Non-pigmented ciliary epithelial cell (primary cell): Measurements from ENCODE around the gene SF3B5.
"Not testable (repeated sequence)": the region's sequence is repeated elsewhere in the genome, so short reads cannot be mapped to it uniquely, and the experiment has no call there.

Experiments used
- DNase-seq: peaks from one replicate; pipeline ENCODE4 v3.0.0-alpha.2; 2010; ENCODE audit warnings: low read depth

The SF3B5 gene

DNA sequence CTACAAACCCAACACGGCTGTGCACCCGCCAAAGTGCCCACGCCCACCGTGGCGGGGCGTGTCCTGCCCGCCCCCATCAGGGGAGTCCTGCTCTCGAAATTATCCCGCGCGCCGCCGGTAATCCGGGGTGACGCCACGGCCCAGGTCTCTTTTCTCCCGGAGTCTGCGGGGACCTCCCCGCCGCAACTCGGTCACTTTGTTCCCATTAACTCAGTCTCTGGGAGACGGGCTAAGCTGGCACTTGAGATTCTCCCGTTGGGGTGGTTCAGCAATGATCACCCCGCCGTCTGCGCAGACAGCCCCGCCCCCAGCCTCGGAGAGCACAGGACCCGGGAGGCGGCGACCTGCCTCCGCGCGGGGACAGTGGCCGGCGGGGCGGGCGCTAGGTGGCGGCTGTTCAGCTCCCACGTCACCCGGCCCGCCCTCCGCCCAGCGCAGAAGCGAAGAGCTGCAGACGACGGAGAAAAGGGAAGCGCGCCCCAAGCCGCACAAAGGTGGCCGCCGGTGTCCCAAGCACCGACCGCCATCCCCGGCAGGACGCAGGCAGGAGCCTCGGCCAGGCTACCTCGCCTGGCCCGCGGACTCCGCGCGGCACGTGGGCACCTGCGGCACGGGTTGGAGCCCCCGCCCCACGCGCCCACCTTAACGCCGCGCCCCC is 31.5 kb downstream of the SF3B5 start:
- DNase-seq = no peak

DNA sequence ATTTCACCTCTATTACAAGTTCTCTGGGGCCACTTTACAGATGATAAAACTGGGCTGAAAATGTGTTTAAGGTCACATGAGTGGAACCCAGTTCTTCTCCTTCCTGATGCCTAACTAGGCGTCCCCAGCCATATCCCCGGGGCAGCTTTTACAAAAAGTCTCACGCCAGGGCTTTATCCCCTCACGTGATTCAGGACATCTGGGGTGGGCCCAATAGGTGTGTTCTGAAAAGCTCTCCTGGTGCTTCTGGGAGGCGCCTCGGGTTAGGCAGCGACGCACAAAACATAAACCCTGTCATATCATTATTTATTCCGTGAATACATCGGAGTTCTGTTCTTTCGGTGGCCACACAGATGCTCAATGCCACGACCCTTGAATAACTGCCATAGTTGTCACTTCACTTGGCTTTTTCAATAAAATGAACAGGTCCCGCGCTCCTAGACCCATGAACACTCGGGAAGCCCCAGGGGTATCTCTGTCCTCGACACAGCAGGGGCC is 32.1 kb downstream of the SF3B5 start:
- no peak for DNase-seq

DNA sequence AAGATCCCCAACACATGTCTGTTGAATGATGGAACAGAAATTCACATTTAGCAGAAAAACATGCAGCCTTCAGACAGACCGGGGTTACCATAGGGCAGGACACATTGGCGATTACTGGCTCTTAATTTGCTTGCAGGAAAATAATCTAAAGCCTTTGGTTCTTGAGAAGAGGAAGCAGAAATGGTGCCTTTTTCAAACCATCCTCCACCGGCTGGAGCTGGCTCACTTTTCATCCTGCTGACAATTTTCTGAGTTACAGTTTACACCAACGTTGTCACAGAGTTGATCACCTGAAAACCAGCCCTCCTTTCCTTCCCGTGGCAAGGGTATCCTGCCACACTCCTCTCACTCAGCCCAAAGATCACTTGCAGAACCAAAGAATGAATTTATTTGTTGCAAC is 32.6 kb downstream of the SF3B5 start:
- DNase-seq = no peak

DNA sequence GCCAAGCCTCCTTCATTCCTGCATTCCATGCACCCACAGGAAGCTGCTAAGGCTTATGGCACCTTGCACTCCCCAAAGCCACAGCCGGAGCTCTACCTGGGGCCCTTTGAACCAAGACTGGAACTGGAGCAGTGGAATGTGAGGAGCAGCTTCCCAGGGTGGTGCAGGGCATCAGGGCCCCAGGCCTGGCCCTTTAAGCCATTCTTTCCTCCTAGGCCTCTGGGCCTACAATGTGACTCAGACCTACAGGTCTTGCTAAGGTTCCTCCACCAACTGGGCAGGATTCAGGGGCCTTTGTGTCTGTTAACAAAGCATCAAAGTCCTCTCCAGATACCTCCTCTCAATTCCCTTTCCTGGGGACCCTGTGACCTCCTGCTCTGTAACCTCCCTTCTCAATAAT is 36.2 kb downstream of the SF3B5 start:
- no peak for DNase-seq

DNA sequence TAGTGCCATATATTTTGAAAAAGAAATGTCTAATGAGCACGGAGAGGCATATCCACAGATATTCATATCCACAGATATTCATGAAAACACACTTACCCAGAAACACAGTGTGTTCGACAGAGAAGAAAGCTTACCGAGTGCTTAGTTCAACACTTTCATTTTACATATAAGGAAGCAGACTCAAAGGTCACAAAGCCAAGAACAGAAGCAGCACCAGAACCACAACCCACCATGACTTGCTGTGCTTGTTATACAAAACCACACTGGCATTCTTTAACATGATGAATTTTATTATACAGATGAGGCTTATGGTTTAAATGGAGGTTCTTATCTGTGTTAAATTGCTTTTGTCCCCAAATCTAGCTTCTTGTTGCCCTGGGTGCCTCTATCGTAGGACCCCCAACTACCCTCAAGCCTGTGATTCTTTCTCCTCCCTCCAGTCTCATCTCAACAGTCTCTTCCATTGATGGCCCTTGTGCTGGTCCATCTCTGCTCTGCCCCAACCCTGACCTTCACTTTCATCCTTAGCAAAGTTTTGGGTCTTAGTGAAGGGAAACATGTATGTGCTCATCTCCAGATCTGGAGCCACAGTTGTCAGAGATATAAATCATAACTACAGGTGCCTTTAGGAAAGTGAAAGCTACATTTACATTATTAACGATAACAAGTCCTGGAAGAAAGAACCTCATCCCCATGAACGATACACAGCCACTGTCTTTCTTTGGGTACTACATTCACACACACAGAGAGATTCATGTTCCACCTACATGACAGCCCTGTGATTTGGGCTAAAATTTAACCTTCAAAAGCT is 40.0 kb downstream of the SF3B5 start:
- DNase-seq = no peak

DNA sequence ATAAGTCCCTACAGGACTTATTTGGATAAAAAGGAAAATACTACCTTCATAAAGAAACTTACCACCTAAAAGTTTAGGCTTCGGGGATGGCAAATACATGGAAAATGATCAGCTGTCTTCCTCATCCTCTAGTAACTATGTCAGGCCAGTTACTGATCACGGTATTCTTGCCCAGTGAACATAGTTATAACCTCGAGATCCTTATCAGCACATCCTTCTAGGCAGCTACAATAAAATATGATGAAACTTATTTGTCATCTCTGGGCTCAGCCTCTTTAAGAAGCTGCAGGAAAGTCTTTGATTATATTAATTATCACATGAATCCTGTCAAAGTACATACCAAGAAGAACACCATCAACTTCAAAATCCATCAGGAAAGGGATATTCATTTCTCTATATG is 41.8 kb downstream of the SF3B5 start:
- DNase-seq = no peak

DNA sequence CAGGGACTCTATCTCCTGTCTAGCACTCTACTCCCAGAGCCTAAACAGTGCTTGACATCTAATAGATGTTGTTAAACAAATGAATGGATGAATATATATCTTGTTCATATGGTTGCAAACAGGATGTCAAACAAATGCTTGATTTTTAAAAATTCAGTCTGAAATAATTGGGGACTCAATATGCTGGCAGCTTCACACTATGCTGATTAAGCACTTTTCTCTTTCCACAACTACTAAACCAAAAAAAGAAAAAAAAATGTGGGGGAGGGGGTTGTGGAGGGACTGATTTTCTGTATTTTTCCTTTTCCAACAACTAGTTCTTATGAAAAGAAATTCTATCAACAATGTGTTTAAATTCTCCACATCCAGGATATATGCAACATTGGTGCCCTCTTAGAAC is 42.9 kb downstream of the SF3B5 start:
- no peak for DNase-seq

DNA sequence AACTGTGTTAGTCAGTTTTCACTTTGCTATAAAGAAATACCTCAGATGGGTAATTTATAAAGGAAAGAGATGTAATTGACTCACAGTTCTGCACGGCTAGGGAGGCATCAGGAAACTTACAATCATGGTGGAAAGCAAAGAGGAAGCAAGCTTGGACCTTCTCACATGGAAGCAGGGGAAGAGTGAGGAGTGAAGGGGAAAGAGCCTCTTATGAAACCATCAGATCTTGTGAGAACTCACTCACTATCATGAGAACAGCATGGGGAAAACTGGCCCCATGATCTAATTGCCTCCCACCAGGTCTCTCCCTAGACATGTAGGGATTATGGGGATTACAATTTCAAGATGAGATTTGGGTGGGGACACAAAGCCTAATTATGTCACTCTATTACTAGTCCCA is 46.0 kb downstream of the SF3B5 start:
- no peak for DNase-seq

DNA sequence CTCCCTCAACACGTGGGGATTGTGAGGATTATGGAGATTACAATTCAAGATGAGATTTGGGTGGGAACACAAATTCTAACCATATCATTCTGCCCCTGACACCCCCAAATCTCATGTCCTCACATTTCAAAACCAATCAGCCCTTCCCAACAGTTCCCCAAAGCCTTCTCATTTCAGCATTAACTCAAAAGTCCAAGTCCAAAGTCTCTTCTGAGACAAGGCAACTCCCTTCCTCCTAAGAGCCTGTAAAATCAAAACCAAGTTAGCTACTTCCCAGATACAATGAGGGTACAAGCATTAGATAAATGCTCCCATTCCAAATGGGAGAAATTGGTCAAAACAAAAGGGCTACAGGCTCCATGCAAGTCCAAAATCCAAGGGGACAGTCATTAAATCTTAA is 47.7 kb downstream of the SF3B5 start:
- no peak for DNase-seq

DNA sequence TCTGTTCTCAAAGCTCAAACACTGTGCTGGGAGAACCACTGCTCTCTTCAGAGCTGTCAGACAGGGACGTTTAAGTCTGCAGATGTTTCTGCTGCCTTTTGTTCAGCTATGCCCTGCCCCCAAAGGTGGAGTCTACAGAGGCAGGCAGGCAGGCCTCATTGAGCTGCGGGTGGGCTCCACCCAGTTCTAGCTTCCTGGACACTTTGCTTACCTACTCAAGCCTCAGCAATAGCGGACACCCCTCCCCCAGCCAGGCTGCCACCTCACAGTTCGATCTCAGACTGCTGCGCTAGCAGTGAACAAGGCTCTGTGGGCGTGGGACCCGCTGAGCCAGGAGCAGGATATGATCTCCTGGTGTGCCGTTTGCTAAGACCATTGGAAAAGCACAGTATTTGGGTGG is 48.7 kb downstream of the SF3B5 start:
- DNase-seq = not testable (repeated sequence)

DNA sequence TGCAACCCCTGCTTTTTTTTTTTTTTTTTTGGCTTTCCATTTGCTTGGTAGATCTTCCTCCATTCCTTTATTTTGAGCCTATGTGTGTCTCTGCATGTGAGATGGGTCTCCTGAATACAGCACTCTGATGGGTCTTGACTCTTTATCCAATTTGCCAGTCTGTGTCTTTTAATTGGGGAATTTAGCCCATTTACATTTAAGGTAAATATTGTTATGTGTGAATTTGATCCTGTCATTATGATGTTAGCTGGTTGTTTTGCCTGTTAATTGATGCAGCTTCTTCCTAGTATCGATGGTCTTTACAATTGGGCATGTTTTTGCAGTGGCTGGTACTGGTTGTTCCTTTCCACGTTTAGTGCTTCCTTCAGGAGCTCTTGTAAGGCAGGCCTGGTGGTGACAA is 50.4 kb downstream of the SF3B5 start:
- DNase-seq = not testable (repeated sequence)
